HepG2 (cell line): Measurements from ENCODE around the gene TENM3. TPM values are rescaled to one million over a fixed set of nuclear protein-coding genes. Genes with fewer than 3 reads are reported as not detected.

Experiments used
- ATAC-seq: fragments of 200-7000 bp; cut with Tn5 transposase; 3 replicates; pipeline ENCODE4 v1.9.1; 2020; ENCODE audit warnings: mild to moderate bottlenecking, moderate library complexity
- BruUV-seq: library from RNA; stranded (reverse); fragments of 400-500 nt; replicated peaks from 2 replicates; lab custom pipeline; 2021; lab: Mats Ljungman, UMichigan
- CTCF ChIA-PET: fragments of 300-600 bp; formaldehyde crosslinking; extraction: SDS; loops from one replicate; lab custom pipeline; 2021; ENCODE audit warnings: low total read pairs, inconsistent platforms, low intra/inter-chr PET ratio; lab: Yijun Ruan, JAX
- POLR2A ChIA-PET: fragments of 350-600 bp; sonication (Branson Sonifier 250); formaldehyde crosslinking; loops from one replicate; lab custom pipeline; 2020; ENCODE audit warnings: antibody characterized with exemption, inconsistent platforms; lab: Yijun Ruan, JAX
- DNase-seq: peaks from one replicate; pipeline ENCODE4 v3.0.0-alpha.2; 2015; ENCODE audit warnings: low spot score
- FAIRE-seq: peaks from 3 replicates; lab custom pipeline; 2011; peaks lifted over from hg19 to GRCh38; lab: Jason Lieb, UNC
- H2AFZ ChIP-seq: one replicate; pipeline ENCODE4 v1.6.1; 2011; ENCODE audit warnings: low read length, inconsistent platforms
- H3K27ac ChIP-seq: fragments of 300-600 bp; 3 replicates; pipeline ENCODE4 v1.8.0; 2011; ENCODE audit warnings: mixed run types, mild to moderate bottlenecking, mixed read lengths, low read length, inconsistent platforms; ENCODE audit not compliant: insufficient read depth; ENCODE audit errors: extremely low read length
- H3K27me3 ChIP-seq, 2 experiments: fragments of 200-600 bp in 1 of 2; 2 replicates in 1 of 2; 3 replicates in 1 of 2; pipeline versions ENCODE4 v1.6.0 to v1.8.0; 2011; ENCODE audit warnings: low read length in 2 of 2, mild to moderate bottlenecking in 2 of 2, moderate library complexity in 2 of 2, inconsistent platforms in 1 of 2; ENCODE audit not compliant: insufficient read depth in 2 of 2, control insufficient read depth in 1 of 2
- H3K36me3 ChIP-seq, 2 experiments: fragments of 200-600 bp in 1 of 2; replicated peaks in 1 of 2; 2 replicates in 1 of 2; 3 replicates in 1 of 2; pipeline versions ENCODE4 v1.5.1 to v1.8.0; 2011; ENCODE audit warnings: low read length in 2 of 2, inconsistent platforms in 1 of 2; ENCODE audit not compliant: insufficient read depth in 2 of 2, control insufficient read depth in 1 of 2
- H3K4me1 ChIP-seq: 2 replicates; pipeline ENCODE4 v1.5.1; 2012; ENCODE audit warnings: low read length, inconsistent platforms; ENCODE audit not compliant: insufficient read depth
- H3K4me2 ChIP-seq: 2 replicates; pipeline ENCODE4 v1.6.0; 2011; ENCODE audit warnings: low read depth, low read length, inconsistent platforms
- H3K4me3 ChIP-seq, 3 experiments: fragments of 200-600 bp in 1 of 3; sonication (generic), shearing (Covaris generic) in 1 of 3; replicated peaks in 1 of 3; 2 replicates each; pipeline ENCODE4 v1.5.1; 2011 to 2016; ENCODE audit warnings: low read length in 3 of 3, inconsistent platforms in 2 of 3, low read depth in 2 of 3, mild to moderate bottlenecking in 2 of 3, control low read depth in 1 of 3, mixed read lengths in 1 of 3; ENCODE audit not compliant: insufficient read depth in 1 of 3
- H3K79me2 ChIP-seq: one replicate; pipeline ENCODE4 v1.6.1; 2011; ENCODE audit warnings: low read length, inconsistent platforms; ENCODE audit not compliant: insufficient read depth
- H3K9ac ChIP-seq: 2 replicates; pipeline ENCODE4 v1.6.0; 2011; ENCODE audit warnings: mild to moderate bottlenecking, low read depth, low read length, inconsistent platforms; ENCODE audit not compliant: insufficient read depth
- H3K9me3 ChIP-seq: 2 replicates; pipeline ENCODE4 v1.5.1; 2012; ENCODE audit warnings: mild to moderate bottlenecking, low read length
- H4K20me1 ChIP-seq: 2 replicates; pipeline ENCODE4 v1.6.0; 2011; ENCODE audit warnings: inconsistent platforms, mild to moderate bottlenecking, low read length, moderate library complexity; ENCODE audit not compliant: insufficient read depth
- AGO2 ChIP-seq: fragments of 200-400 bp; formaldehyde crosslinking; optimal IDR thresholded peaks from 2 replicates; pipeline ENCODE3; 2017; ENCODE audit warnings: mild to moderate bottlenecking, low read depth, low read length, moderate library complexity
- HMGXB3 ChIP-seq: sonication (generic); formaldehyde crosslinking; IDR thresholded peaks from 2 replicates; pipeline ENCODE4 v1.4.0; 2020; ENCODE audit warnings: missing genetic modification reagents, borderline replicate concordance
- KDM4B ChIP-seq: sonication (generic); formaldehyde crosslinking; IDR thresholded peaks from 2 replicates; pipeline ENCODE4 v1.4.0; 2020; ENCODE audit warnings: missing genetic modification reagents
- PAXIP1 ChIP-seq: sonication (generic); formaldehyde crosslinking; conservative IDR thresholded peaks from 2 replicates; pipeline ENCODE4 v1.4.0; 2020; ENCODE audit warnings: mild to moderate bottlenecking, missing genetic modification reagents, moderate library complexity
- POGK ChIP-seq: sonication (generic); formaldehyde crosslinking; conservative IDR thresholded peaks from 2 replicates; pipeline ENCODE4 v1.8.0; 2022; ENCODE audit warnings: mild to moderate bottlenecking, moderate library complexity, missing genetic modification reagents
- TMF1 ChIP-seq: sonication (generic); formaldehyde crosslinking; IDR thresholded peaks from 2 replicates; pipeline ENCODE4 v1.8.1; 2022; ENCODE audit warnings: low read depth, missing genetic modification reagents
- ZNF549 ChIP-seq: sonication (generic); formaldehyde crosslinking; IDR thresholded peaks from 2 replicates; pipeline ENCODE4 v1.5.0; 2020; ENCODE audit warnings: missing genetic modification reagents
- ZNF660 ChIP-seq: sonication (generic); formaldehyde crosslinking; IDR thresholded peaks from 2 replicates; pipeline ENCODE4 v1.5.1; 2020; ENCODE audit warnings: mild to moderate bottlenecking, low read depth, missing genetic modification reagents, borderline replicate concordance
- ZNF781 ChIP-seq: sonication (generic); formaldehyde crosslinking; IDR thresholded peaks from 2 replicates; pipeline ENCODE4 v1.5.1; 2020; ENCODE audit warnings: borderline replicate concordance, mild to moderate bottlenecking, missing genetic modification reagents; ENCODE audit errors: not compliant biosample characterization
- WGBS: methylation state at CpG from one replicate; pipeline ENCODE4 v1.1.6; 2017; ENCODE audit warnings: low lambda C conversion rate; 5-methylcytosine and 5-hydroxymethylcytosine counted together
- in situ Hi-C: cut with HindIII; loops from 2 replicates; pipeline ENCODE4 v1.10.0; 2017; ENCODE audit warnings: low pct_unique_long_range_greater_than_20kb; ENCODE audit not compliant: extremely low pct_ligation_motif_present
- intact Hi-C: fragments of 100-400 bp; cut with micrococcal nuclease; formaldehyde crosslinking; loops from one replicate; pipeline ENCODE4 v1.10.0; 2022; ENCODE audit not compliant: unreplicated experiment
- polyA plus RNA-seq, 8 experiments: library from polyadenylated mRNA; depleted of rRNA in 3 of 8; stranded (reverse) in 7 of 8; unstranded in 1 of 8; fragments of >200 nt; fragmentation: Illumina TruSeq in 4 of 8; extraction: Trizol in 4 of 8; gene quantifications; 2 replicates each; pipeline versions ENCODE4 v1.2.1 to v1.2.3, GENCODE V29; 2011 to 2016; ENCODE audit warnings: low read depth in 4 of 8, missing spikeins in 1 of 8, mixed read lengths in 1 of 8; ENCODE audit not compliant: insufficient read depth in 1 of 8
- total RNA-seq, 5 experiments: library from RNA; depleted of rRNA; stranded (reverse); fragments of >200 nt; fragmentation: Illumina TruSeq; extraction: Trizol; gene quantifications; 2 replicates each; pipeline ENCODE4 v1.2.3, GENCODE V29; 2016; ENCODE audit warnings: low read depth in 1 of 5
- TF ChIP-seq, protein P1 (sequence below): sonication (generic); formaldehyde crosslinking; IDR thresholded peaks from 2 replicates; pipeline ENCODE4 v1.5.0; 2020; ENCODE audit warnings: mild to moderate bottlenecking, missing genetic modification reagents

The TENM3 gene
- total and polyA plus RNA-seq, 2 of the 13 experiments (the other 11 are each of a cell fraction or from before 2014, with no cell fraction given): 0.04 TPM; not detected in 1

DNA sequence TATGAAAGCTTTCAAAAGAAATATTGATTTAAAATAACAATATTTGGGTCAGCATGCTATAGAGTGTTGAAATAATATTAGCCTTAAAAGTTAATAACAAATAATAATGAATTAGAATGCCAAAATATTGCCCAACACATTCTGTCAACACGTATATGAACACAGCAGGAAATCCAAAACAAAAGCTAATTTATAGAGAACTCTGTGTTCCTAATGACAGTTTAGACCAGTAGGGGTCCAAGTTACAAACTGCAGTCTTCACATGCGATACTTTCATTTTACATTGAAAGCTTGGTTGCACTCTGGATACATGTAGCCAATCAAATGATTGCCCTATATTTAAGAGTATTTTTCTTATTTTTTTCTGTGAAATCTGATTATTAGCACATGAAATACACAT lies 399.6 kb downstream of the TENM3 start (continued):
- TF ChIP-seq POGK (no peak), KDM4B (CRISPR knock-in tag) (no peak), ZNF549 (CRISPR knock-in tag) (no peak), ZNF781 (CRISPR knock-in tag) (no peak), AGO2 (no peak), TMF1 (CRISPR knock-in tag) (no peak)
- TF ChIP-seq, protein P1, sequence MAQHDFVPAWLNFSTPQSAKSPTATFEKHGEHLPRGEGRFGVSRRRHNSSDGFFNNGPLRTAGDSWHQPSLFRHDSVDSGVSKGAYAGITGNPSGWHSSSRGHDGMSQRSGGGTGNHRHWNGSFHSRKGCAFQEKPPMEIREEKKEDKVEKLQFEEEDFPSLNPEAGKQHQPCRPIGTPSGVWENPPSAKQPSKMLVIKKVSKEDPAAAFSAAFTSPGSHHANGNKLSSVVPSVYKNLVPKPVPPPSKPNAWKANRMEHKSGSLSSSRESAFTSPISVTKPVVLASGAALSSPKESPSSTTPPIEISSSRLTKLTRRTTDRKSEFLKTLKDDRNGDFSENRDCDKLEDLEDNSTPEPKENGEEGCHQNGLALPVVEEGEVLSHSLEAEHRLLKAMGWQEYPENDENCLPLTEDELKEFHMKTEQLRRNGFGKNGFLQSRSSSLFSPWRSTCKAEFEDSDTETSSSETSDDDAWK: no peak

DNA sequence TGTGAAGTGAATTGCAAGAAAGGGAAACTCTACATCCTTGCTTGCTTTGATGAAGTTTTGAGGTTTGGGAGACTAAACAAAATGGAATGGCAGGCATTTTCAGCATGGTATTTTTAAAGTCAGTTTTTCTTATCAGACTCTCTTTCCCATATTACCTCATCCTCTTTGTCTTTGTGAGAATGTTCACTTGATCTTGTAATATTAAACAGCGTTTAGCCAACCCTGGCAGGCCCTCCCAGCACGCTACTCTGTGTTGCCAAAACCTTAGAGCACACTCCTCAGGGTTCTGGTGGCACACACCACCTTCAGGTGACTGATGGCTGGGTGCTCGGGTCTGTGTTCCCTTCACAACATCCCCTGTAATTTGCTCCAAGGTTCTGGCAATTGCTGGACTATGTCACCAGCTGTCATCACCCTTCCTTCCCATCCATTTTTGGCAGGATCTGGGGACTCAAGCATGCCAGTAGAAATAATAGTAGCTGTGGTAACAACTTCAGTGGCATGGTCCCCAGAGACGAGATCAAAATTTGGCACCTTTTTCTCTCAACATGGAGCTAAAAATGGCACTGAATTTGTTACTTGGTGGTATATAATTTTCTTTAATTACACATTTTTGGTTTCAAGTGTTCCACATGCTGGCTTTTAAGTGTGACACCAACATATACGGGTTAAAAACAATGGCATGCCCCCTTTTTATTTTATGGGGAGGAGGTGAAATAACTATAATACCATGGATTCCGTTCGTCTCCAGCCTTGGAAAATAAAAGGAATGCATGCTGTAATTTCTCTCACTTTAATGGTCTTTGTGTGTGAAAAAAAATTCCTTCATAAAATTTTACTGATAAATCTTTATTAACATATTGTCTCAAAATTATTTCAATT lies 400.8 kb downstream of the TENM3 start:
- DNase-seq (no peak), FAIRE-seq (no peak), ATAC-seq (no peak)
- ChIA-PET CTCF (no interaction called here), POLR2A (no interaction called here)
- WGBS: 9% methylated on average over 7 of the region's 7 CpGs
- no peaks in the 10 kb centered on the region for H4K20me1 ChIP-seq
- BruUV-seq: no TSS peak
- in situ Hi-C loops (no loop called here), intact Hi-C loops (no loop called here)
- H3K36me3 ChIP-seq: no peaks in the 10 kb centered on the region
- no peak overlapping the region for H3K4me3 ChIP-seq
- H3K4me2 ChIP-seq: no peak overlapping the region
- H3K9ac ChIP-seq: no peak overlapping the region
- no peak overlapping the region for H3K27ac ChIP-seq
- no peaks in the 10 kb centered on the region; the same call in 1 of the 2 replicates for H3K9me3 ChIP-seq
- no peaks in the 10 kb centered on the region for H3K27me3 ChIP-seq
- H2AFZ ChIP-seq: no peak overlapping the region
- H3K79me2 ChIP-seq: no peaks in the 10 kb centered on the region
- no peaks in the 10 kb centered on the region for H3K4me1 ChIP-seq
- TF ChIP-seq ZNF660 (CRISPR knock-in tag): no peak
- no peak for TF ChIP-seq PAXIP1 (CRISPR knock-in tag)
- no peak for TF ChIP-seq HMGXB3 (CRISPR knock-in tag)
